GM23248 (cell line): Measurements from ENCODE around the gene ARL14.

Experiments used
- EZH2 ChIP-seq: fragments of 200-600 bp; sonication (generic); IDR thresholded peaks from 2 replicates; pipeline ENCODE4 v1.6.1; 2018; ENCODE audit warnings: antibody characterized with exemption, mild to moderate bottlenecking; ENCODE audit not compliant: insufficient read depth, poor library complexity, severe bottlenecking
- EZH2phosphoT487 ChIP-seq: fragments of 200-600 bp; sonication (generic); IDR thresholded peaks from 2 replicates; pipeline ENCODE4 v1.6.1; 2018; ENCODE audit warnings: antibody characterized with exemption, moderate library complexity, mild to moderate bottlenecking, low read depth; ENCODE audit not compliant: insufficient read depth

DNA sequence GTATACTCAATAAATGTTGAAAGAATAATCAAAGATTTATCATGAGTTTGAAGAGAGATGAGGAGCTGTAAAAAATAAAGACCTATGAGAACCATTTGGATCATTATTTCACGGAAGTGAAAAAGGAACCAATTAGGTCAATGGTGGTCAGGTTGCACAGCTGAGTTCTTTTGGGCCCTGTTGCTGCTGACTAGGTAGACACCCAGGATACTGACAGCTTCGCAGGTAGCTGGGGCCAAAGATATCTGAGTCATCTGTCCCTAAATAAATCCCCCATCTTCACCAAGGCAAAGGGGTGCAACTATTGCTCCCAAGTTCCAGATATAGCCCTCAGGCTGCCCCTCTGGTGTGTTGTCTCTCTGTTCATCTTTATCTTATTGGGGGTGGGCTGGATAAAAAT is 5.0 kb upstream of the ARL14 start:
- no peak for TF ChIP-seq EZH2
- no peak for TF ChIP-seq EZH2phosphoT487
